HCT116 (cell line): ENCODE results near the gene AP1M1. TPM values are rescaled to one million over a fixed set of nuclear protein-coding genes. Genes with fewer than 3 reads are reported as not detected.

Source experiments
- ATAC-seq: fragments of 200-7000 bp; cut with Tn5 transposase; 2 replicates; pipeline ENCODE4 v1.9.1; 2020; ENCODE audit warnings: mild to moderate bottlenecking, moderate library complexity
- BruUV-seq: library from RNA; stranded (reverse); fragments of 400-500 nt; replicated peaks from 2 replicates; lab custom pipeline; 2021; lab: Mats Ljungman, UMichigan
- CTCF ChIA-PET: fragments of 300-600 bp; sonication (Branson Sonifier 250); formaldehyde crosslinking; loops from one replicate; lab custom pipeline; 2021; ENCODE audit warnings: antibody characterized with exemption; lab: Charles Lee
- POLR2A ChIA-PET: fragments of 300-600, 350-600 bp; sonication (Branson Sonifier 250); formaldehyde crosslinking; loops from one replicate; lab custom pipeline; 2021; ENCODE audit warnings: antibody characterized with exemption; lab: Charles Lee
- RAD21 ChIA-PET, 2 experiments: fragments of 300-600 bp; sonication (Branson Sonifier 250); formaldehyde crosslinking; loops; one replicate each; lab custom pipeline; 2023; ENCODE audit warnings: low total read pairs in 2 of 2; ENCODE audit not compliant: uncharacterized antibody in 2 of 2, unreplicated experiment in 2 of 2, low non-redundant PET in 1 of 2; lab: Charles Lee
- DNase-seq: peaks from one replicate; pipeline ENCODE4 v3.0.0-alpha.2; 2010; ENCODE audit warnings: low read depth, low spot score
- H2AFZ ChIP-seq: fragments of 200-600 bp; shearing (Covaris generic), sonication (generic); 2 replicates; pipeline ENCODE4 v1.6.1; 2017; ENCODE audit warnings: low read depth, mixed run types, mixed read lengths, antibody characterized with exemption, low read length; ENCODE audit not compliant: poor library complexity, severe bottlenecking
- H3K27ac ChIP-seq: 2 replicates; pipeline ENCODE4 v1.5.1; 2012; ENCODE audit warnings: low read depth, low read length
- H3K27me3 ChIP-seq: fragments of 200-600 bp; sonication (generic); 2 replicates; pipeline ENCODE4 v1.6.1; 2016; ENCODE audit warnings: mixed run types, low read length, mixed read lengths; ENCODE audit not compliant: insufficient read depth
- H3K36me3 ChIP-seq, 2 experiments: fragments of 200-500 bp in 1 of 2; fragments of 200-600 bp in 1 of 2; sonication (Bioruptor generic) in 1 of 2; sonication (generic) in 1 of 2; 2 replicates each; pipeline versions ENCODE4 v1.5.1 to v1.6.1; 2014 to 2016; ENCODE audit warnings: low read length in 2 of 2, inconsistent platforms in 1 of 2, mixed read lengths in 1 of 2, mixed run types in 1 of 2; ENCODE audit not compliant: insufficient read depth in 2 of 2, control insufficient read depth in 1 of 2
- H3K4me1 ChIP-seq, 2 experiments: fragments of 200-600 bp in 1 of 2; sonication (generic) in 1 of 2; 2 replicates each; pipeline versions ENCODE4 v1.5.1 to v1.6.1; 2012 to 2017; ENCODE audit warnings: low read length in 2 of 2, inconsistent platforms in 1 of 2, mild to moderate bottlenecking in 1 of 2, mixed read lengths in 1 of 2, mixed run types in 1 of 2, moderate library complexity in 1 of 2; ENCODE audit not compliant: insufficient read depth in 2 of 2, control insufficient read depth in 1 of 2
- H3K4me2 ChIP-seq: fragments of 200-600 bp; sonication (generic); 2 replicates; pipeline ENCODE4 v1.6.1; 2017; ENCODE audit warnings: mixed run types, low read length, mixed read lengths
- H3K4me3 ChIP-seq, 2 experiments: fragments of 200-600 bp in 1 of 2; sonication (generic) in 1 of 2; replicated peaks in 1 of 2; 2 replicates each; pipeline ENCODE4 v1.5.1; 2011 to 2016; ENCODE audit warnings: low read length in 2 of 2, control low read depth in 1 of 2, low read depth in 1 of 2, mild to moderate bottlenecking in 1 of 2, mixed read lengths in 1 of 2, mixed run types in 1 of 2
- H3K79me2 ChIP-seq: fragments of 200-600 bp; sonication (generic); 2 replicates; pipeline ENCODE4 v1.6.1; 2017; ENCODE audit warnings: mild to moderate bottlenecking, mixed run types, low read length, moderate library complexity, mixed read lengths; ENCODE audit not compliant: insufficient read depth
- H3K9ac ChIP-seq: fragments of 200-600 bp; sonication (generic); 2 replicates; pipeline ENCODE4 v1.6.1; 2016; ENCODE audit warnings: low read length, mixed read lengths
- H3K9me2 ChIP-seq: fragments of 200-600 bp; sonication (generic), shearing (Covaris generic); 2 replicates; pipeline ENCODE4 v1.6.1; 2017; ENCODE audit warnings: mixed run types, mild to moderate bottlenecking, moderate library complexity; ENCODE audit not compliant: insufficient read depth
- H3K9me3 ChIP-seq, 2 experiments: fragments of 200-500 bp in 1 of 2; fragments of 200-600 bp in 1 of 2; sonication (Bioruptor generic) in 1 of 2; sonication (generic) in 1 of 2; 2 replicates each; pipeline ENCODE4 v1.6.1; 2014 to 2017; ENCODE audit warnings: low read length in 2 of 2, mixed read lengths in 2 of 2, inconsistent platforms in 1 of 2, low read depth in 1 of 2, mild to moderate bottlenecking in 1 of 2, mixed run types in 1 of 2, moderate library complexity in 1 of 2; ENCODE audit not compliant: control insufficient read depth in 1 of 2, insufficient read depth in 1 of 2
- H4K20me1 ChIP-seq: fragments of 200-600 bp; sonication (generic), shearing (Covaris generic); 2 replicates; pipeline ENCODE4 v1.6.1; 2017; ENCODE audit warnings: mixed run types, mild to moderate bottlenecking, moderate library complexity; ENCODE audit not compliant: insufficient read depth
- CBX3 ChIP-seq: IDR thresholded peaks from 2 replicates; pipeline ENCODE4 v1.6.1; 2012; ENCODE audit warnings: low read depth
- EZH2phosphoT487 ChIP-seq: fragments of 200-600 bp; IDR thresholded peaks from 2 replicates; pipeline ENCODE4 v1.6.1; 2018; ENCODE audit warnings: antibody characterized with exemption, borderline replicate concordance
- FOSL1 ChIP-seq: IDR thresholded peaks from 2 replicates; pipeline ENCODE4 v1.6.1; 2012; ENCODE audit warnings: low read depth
- JUND ChIP-seq: IDR thresholded peaks from 2 replicates; pipeline ENCODE4 v1.6.1; 2012
- RAD21 ChIP-seq: IDR thresholded peaks from 2 replicates; pipeline ENCODE4 v1.6.1; 2012; ENCODE audit warnings: low read depth, mild to moderate bottlenecking
- SRF ChIP-seq: IDR thresholded peaks from 2 replicates; pipeline ENCODE4 v1.6.1; 2012; ENCODE audit warnings: low read depth
- TCF7L2 ChIP-seq: IDR thresholded peaks from 2 replicates; pipeline ENCODE4 v1.7.0; 2011; ENCODE audit warnings: borderline replicate concordance, inconsistent platforms; ENCODE audit not compliant: insufficient read depth, insufficient read length; ENCODE audit errors: extremely low read depth
- intact Hi-C: fragments of 100-400 bp; cut with micrococcal nuclease; formaldehyde crosslinking; loops from 2 replicates; pipeline ENCODE4 v1.10.0; 2022
- total RNA-seq: library from RNA; stranded (reverse); gene quantifications from one replicate; pipeline ENCODE4 v1.2.1, GENCODE V29; 2021; ENCODE audit not compliant: unreplicated experiment
- TF ChIP-seq, protein P1 (sequence below), 3 experiments: fragments of 200-600 bp in 1 of 3; sonication (generic) in 1 of 3; IDR thresholded peaks in 2 of 3; conservative IDR thresholded peaks in 1 of 3; 2 replicates each; pipeline ENCODE4 v1.5.1; 2012 to 2017; ENCODE audit warnings: low read depth in 2 of 3, low read length in 2 of 3, antibody characterized with exemption in 1 of 3, borderline replicate concordance in 1 of 3, control low read depth in 1 of 3, mild to moderate bottlenecking in 1 of 3, mixed read lengths in 1 of 3, mixed run types in 1 of 3, moderate library complexity in 1 of 3; ENCODE audit not compliant: insufficient read depth in 1 of 3
- TF ChIP-seq, protein P2 (sequence below): IDR thresholded peaks from 2 replicates; pipeline ENCODE4 v1.6.1; 2012
- TF ChIP-seq, protein P3 (sequence below): IDR thresholded peaks from 2 replicates; pipeline ENCODE4 v1.6.1; 2012; ENCODE audit warnings: low read depth

The AP1M1 gene
- total RNA-seq, 1 experiment from 2014 or later: 50.0 TPM

DNA sequence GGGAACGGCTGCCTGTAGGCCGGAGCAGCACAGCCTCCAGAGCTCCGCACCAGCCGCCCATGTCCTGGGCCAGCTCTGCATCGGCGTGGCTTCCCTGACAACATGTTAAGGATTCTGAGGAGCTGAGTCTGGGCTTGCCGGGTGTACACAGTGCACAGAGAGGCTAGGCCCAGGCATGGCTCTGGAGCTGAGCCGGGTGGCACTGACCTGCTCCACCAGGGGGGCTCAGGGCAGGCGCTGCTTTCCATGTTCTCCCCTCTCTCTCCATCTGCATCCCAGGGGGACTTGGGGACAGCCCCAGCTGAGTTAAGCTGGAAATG lies 31.6 kb downstream of the AP1M1 start:
- DNase-seq: no peak
- BruUV-seq: no TSS peak
- no peaks in the 10 kb centered on the region for H3K9me2 ChIP-seq
- ChIA-PET POLR2A (no interaction called here), CTCF (no interaction called here), RAD21 (no interaction called here)
- no peak overlapping the region for H3K4me3 ChIP-seq
- no peak for ATAC-seq
- no peak overlapping the region for H2AFZ ChIP-seq
- intact Hi-C loops: no loop called here
- H3K9me3 ChIP-seq: no peaks in the 10 kb centered on the region
- peaks cover 0 to 8% of the 10 kb centered on the region in 2 experiments; a peak in 2 of 4 replicates for H3K36me3 ChIP-seq
- H3K9ac ChIP-seq: no peak overlapping the region
- H3K4me1 ChIP-seq: no peaks in the 10 kb centered on the region
- no peak overlapping the region for H3K4me2 ChIP-seq
- H3K79me2 ChIP-seq: no peaks in the 10 kb centered on the region
- TF ChIP-seq JUND (no peak), SRF (no peak), FOSL1 (no peak), EZH2phosphoT487 (no peak), TCF7L2 (no peak), CBX3 (no peak), RAD21 (no peak)
- TF ChIP-seq, protein P1, sequence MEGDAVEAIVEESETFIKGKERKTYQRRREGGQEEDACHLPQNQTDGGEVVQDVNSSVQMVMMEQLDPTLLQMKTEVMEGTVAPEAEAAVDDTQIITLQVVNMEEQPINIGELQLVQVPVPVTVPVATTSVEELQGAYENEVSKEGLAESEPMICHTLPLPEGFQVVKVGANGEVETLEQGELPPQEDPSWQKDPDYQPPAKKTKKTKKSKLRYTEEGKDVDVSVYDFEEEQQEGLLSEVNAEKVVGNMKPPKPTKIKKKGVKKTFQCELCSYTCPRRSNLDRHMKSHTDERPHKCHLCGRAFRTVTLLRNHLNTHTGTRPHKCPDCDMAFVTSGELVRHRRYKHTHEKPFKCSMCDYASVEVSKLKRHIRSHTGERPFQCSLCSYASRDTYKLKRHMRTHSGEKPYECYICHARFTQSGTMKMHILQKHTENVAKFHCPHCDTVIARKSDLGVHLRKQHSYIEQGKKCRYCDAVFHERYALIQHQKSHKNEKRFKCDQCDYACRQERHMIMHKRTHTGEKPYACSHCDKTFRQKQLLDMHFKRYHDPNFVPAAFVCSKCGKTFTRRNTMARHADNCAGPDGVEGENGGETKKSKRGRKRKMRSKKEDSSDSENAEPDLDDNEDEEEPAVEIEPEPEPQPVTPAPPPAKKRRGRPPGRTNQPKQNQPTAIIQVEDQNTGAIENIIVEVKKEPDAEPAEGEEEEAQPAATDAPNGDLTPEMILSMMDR (IDR thresholded peaks at IDR 0.05 in 2 of 3, conservative IDR thresholded peaks at IDR 0.05 in 1 of 3; ENCODE audit: borderline replicate concordance in 1 of 3, insufficient read depth in 1 of 3, low read depth in 2 of 3, low read length in 2 of 3): no peak
- TF ChIP-seq, protein P2, sequence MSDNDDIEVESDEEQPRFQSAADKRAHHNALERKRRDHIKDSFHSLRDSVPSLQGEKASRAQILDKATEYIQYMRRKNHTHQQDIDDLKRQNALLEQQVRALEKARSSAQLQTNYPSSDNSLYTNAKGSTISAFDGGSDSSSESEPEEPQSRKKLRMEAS: no peak
- TF ChIP-seq, protein P3, sequence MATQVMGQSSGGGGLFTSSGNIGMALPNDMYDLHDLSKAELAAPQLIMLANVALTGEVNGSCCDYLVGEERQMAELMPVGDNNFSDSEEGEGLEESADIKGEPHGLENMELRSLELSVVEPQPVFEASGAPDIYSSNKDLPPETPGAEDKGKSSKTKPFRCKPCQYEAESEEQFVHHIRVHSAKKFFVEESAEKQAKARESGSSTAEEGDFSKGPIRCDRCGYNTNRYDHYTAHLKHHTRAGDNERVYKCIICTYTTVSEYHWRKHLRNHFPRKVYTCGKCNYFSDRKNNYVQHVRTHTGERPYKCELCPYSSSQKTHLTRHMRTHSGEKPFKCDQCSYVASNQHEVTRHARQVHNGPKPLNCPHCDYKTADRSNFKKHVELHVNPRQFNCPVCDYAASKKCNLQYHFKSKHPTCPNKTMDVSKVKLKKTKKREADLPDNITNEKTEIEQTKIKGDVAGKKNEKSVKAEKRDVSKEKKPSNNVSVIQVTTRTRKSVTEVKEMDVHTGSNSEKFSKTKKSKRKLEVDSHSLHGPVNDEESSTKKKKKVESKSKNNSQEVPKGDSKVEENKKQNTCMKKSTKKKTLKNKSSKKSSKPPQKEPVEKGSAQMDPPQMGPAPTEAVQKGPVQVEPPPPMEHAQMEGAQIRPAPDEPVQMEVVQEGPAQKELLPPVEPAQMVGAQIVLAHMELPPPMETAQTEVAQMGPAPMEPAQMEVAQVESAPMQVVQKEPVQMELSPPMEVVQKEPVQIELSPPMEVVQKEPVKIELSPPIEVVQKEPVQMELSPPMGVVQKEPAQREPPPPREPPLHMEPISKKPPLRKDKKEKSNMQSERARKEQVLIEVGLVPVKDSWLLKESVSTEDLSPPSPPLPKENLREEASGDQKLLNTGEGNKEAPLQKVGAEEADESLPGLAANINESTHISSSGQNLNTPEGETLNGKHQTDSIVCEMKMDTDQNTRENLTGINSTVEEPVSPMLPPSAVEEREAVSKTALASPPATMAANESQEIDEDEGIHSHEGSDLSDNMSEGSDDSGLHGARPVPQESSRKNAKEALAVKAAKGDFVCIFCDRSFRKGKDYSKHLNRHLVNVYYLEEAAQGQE: no peak
- no peak overlapping the region for H3K27ac ChIP-seq
- no peaks in the 10 kb centered on the region for H3K27me3 ChIP-seq
- H4K20me1 ChIP-seq: no peaks in the 10 kb centered on the region
